SH-SY5Y (cell line): ENCODE results near the gene DOCK9.

ENCODE experiments used
- GATA2 ChIP-seq: IDR thresholded peaks from 2 replicates; pipeline ENCODE4 v1.6.1; 2011; ENCODE audit warnings: mild to moderate bottlenecking, low read depth, low read length
- GATA3 ChIP-seq: IDR thresholded peaks from 2 replicates; pipeline ENCODE4 v1.6.1; 2011; ENCODE audit warnings: low read depth, mild to moderate bottlenecking, low read length, moderate library complexity

GRCh38 chr13:98990701-98991100, 12.8 kb upstream of the DOCK9 start:
- TF ChIP-seq GATA2 (no peak), GATA3 (no peak)
